Measurements from ENCODE around the gene IRAK1. TPM values are rescaled to one million over a fixed set of nuclear protein-coding genes. Genes with fewer than 3 reads are reported as not detected.

Gene IRAK1
- total and polyA plus RNA-seq, 2 of the 13 experiments (the other 11 are each of a cell fraction or from before 2014, with no cell fraction given), result 57.7 to 77.3 TPM

DNA sequence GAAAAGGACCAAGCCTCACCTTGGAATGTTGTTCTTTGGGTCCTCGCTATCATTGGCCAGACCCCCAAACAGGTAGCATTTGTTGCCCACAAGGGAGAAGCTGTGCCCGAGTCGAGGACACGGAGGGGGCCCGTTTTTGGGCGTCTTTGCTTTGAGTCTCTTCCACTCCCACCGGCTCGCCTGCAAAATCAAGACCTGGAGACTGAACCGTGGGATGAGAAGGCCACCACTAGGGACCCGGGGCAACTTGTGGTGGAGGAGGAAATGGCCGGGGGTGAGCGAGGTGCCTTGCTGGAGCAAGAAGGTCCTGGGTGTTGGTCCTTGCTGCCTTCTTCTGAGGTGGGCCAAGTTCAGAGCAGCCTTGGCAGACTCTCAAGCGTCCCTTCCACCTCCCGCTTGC lies 55.6 kb downstream of the IRAK1 start (continued):
- TF ChIP-seq, protein P1, sequence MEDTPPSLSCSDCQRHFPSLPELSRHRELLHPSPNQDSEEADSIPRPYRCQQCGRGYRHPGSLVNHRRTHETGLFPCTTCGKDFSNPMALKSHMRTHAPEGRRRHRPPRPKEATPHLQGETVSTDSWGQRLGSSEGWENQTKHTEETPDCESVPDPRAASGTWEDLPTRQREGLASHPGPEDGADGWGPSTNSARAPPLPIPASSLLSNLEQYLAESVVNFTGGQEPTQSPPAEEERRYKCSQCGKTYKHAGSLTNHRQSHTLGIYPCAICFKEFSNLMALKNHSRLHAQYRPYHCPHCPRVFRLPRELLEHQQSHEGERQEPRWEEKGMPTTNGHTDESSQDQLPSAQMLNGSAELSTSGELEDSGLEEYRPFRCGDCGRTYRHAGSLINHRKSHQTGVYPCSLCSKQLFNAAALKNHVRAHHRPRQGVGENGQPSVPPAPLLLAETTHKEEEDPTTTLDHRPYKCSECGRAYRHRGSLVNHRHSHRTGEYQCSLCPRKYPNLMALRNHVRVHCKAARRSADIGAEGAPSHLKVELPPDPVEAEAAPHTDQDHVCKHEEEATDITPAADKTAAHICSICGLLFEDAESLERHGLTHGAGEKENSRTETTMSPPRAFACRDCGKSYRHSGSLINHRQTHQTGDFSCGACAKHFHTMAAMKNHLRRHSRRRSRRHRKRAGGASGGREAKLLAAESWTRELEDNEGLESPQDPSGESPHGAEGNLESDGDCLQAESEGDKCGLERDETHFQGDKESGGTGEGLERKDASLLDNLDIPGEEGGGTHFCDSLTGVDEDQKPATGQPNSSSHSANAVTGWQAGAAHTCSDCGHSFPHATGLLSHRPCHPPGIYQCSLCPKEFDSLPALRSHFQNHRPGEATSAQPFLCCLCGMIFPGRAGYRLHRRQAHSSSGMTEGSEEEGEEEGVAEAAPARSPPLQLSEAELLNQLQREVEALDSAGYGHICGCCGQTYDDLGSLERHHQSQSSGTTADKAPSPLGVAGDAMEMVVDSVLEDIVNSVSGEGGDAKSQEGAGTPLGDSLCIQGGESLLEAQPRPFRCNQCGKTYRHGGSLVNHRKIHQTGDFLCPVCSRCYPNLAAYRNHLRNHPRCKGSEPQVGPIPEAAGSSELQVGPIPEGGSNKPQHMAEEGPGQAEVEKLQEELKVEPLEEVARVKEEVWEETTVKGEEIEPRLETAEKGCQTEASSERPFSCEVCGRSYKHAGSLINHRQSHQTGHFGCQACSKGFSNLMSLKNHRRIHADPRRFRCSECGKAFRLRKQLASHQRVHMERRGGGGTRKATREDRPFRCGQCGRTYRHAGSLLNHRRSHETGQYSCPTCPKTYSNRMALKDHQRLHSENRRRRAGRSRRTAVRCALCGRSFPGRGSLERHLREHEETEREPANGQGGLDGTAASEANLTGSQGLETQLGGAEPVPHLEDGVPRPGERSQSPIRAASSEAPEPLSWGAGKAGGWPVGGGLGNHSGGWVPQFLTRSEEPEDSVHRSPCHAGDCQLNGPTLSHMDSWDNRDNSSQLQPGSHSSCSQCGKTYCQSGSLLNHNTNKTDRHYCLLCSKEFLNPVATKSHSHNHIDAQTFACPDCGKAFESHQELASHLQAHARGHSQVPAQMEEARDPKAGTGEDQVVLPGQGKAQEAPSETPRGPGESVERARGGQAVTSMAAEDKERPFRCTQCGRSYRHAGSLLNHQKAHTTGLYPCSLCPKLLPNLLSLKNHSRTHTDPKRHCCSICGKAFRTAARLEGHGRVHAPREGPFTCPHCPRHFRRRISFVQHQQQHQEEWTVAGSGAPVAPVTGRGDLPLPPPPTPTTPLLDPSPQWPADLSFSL (CRISPR knock-in tag; IDR thresholded peaks at IDR 0.05), result no peak

DNA sequence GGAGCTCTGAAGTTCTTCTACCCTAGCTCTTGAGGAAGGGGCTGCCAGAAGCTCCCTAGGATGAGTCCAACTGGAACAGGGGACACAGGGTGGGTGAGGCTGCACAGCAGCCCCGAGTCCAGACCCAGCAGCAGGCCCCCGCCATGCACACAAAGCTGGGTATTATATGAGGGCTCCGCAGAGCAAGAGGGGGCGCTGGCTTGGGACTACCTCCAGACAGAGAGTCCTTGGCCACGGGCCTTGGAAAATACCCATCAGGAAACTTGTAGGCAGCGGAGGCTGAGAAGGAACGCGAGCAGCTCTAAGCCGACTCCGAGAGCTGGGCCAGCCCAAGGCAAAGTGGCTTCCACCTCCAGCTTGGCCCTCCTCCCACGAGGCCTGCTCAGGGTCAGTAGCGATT lies 56.2 kb downstream of the IRAK1 start:
- CTCF ChIA-PET (ENCODE audit: low intra/inter-chr PET ratio, low total read pairs), result no interaction called here
- Histone ChIP-seq H3K79me2 (ENCODE audit: insufficient read depth, low read length) (peaks cover 50% of the 10 kb centered on the region), H3K36me3 (replicated peaks in 1 of 2; ENCODE audit: control insufficient read depth in 1 of 2, insufficient read depth in 2 of 2, low read length in 2 of 2) (peaks cover 17 to 63% of the 10 kb centered on the region in 2 experiments; a peak in 4 of 5 replicates), H4K20me1 (ENCODE audit: insufficient read depth, low read length) (peaks cover 37% of the 10 kb centered on the region), H3K4me2 (ENCODE audit: low read depth, low read length) (no peak overlapping the region), H3K27me3 (ENCODE audit: control insufficient read depth in 1 of 2, insufficient read depth in 2 of 2, low read length in 2 of 2) (no peaks in the 10 kb centered on the region), H3K27ac (ENCODE audit: extremely low read length, insufficient read depth, low read length) (no peak overlapping the region), H3K4me3 (replicated peaks in 1 of 3; ENCODE audit: insufficient read depth in 1 of 3, low read depth in 2 of 3, low read length in 3 of 3) (no peak overlapping the region), H3K9ac (ENCODE audit: insufficient read depth, low read depth, low read length) (no peak overlapping the region), H3K9me3 (ENCODE audit: low read length) (no peaks in the 10 kb centered on the region), H2AFZ (ENCODE audit: low read length) (no peak overlapping the region), H3K4me1 (ENCODE audit: insufficient read depth, low read length) (peaks cover 25% of the 10 kb centered on the region)
- no peak for ATAC-seq
- in situ Hi-C loops (cut with HindIII; ENCODE audit: extremely low pct_ligation_motif_present, low pct_unique_long_range_greater_than_20kb) (no loop called here), intact Hi-C loops (cut with micrococcal nuclease; ENCODE audit: unreplicated experiment) (no loop called here)
- WGBS (ENCODE audit: low lambda C conversion rate), result no CpG with 5 or more reads among the region's 12 CpGs
- no peak for FAIRE-seq
- POLR2A ChIA-PET, result no interaction called here
- BruUV-seq (replicated peaks), result no TSS peak
- DNase-seq (ENCODE audit: low spot score), result no peak
- no peak for TF ChIP-seq NR2C2 (CRISPR knock-in tag; IDR thresholded peaks at IDR 0.05; ENCODE audit: borderline replicate concordance)
- TF ChIP-seq FIP1L1 (IDR thresholded peaks at IDR 0.05; ENCODE audit: borderline replicate concordance, insufficient read depth, low read depth, low read length), result no peak
- TF ChIP-seq, protein P2, sequence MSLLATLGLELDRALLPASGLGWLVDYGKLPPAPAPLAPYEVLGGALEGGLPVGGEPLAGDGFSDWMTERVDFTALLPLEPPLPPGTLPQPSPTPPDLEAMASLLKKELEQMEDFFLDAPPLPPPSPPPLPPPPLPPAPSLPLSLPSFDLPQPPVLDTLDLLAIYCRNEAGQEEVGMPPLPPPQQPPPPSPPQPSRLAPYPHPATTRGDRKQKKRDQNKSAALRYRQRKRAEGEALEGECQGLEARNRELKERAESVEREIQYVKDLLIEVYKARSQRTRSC (CRISPR knock-in tag; IDR thresholded peaks at IDR 0.05; ENCODE audit: low read depth), result no peak
- no peak for TF ChIP-seq RFX3 (CRISPR knock-in tag; IDR thresholded peaks at IDR 0.05)
- TF ChIP-seq BRD4 (CRISPR knock-in tag; IDR thresholded peaks at IDR 0.05), result no peak
- TF ChIP-seq, protein P3, sequence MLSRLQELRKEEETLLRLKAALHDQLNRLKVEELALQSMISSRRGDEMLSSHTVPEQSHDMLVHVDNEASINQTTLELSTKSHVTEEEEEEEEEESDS (CRISPR knock-in tag; IDR thresholded peaks at IDR 0.05; ENCODE audit: borderline replicate concordance), result no peak
- TF ChIP-seq, protein P4, sequence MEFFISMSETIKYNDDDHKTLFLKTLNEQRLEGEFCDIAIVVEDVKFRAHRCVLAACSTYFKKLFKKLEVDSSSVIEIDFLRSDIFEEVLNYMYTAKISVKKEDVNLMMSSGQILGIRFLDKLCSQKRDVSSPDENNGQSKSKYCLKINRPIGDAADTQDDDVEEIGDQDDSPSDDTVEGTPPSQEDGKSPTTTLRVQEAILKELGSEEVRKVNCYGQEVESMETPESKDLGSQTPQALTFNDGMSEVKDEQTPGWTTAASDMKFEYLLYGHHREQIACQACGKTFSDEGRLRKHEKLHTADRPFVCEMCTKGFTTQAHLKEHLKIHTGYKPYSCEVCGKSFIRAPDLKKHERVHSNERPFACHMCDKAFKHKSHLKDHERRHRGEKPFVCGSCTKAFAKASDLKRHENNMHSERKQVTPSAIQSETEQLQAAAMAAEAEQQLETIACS (CRISPR knock-in tag; IDR thresholded peaks at IDR 0.05), result no peak
- TF ChIP-seq, protein P5, sequence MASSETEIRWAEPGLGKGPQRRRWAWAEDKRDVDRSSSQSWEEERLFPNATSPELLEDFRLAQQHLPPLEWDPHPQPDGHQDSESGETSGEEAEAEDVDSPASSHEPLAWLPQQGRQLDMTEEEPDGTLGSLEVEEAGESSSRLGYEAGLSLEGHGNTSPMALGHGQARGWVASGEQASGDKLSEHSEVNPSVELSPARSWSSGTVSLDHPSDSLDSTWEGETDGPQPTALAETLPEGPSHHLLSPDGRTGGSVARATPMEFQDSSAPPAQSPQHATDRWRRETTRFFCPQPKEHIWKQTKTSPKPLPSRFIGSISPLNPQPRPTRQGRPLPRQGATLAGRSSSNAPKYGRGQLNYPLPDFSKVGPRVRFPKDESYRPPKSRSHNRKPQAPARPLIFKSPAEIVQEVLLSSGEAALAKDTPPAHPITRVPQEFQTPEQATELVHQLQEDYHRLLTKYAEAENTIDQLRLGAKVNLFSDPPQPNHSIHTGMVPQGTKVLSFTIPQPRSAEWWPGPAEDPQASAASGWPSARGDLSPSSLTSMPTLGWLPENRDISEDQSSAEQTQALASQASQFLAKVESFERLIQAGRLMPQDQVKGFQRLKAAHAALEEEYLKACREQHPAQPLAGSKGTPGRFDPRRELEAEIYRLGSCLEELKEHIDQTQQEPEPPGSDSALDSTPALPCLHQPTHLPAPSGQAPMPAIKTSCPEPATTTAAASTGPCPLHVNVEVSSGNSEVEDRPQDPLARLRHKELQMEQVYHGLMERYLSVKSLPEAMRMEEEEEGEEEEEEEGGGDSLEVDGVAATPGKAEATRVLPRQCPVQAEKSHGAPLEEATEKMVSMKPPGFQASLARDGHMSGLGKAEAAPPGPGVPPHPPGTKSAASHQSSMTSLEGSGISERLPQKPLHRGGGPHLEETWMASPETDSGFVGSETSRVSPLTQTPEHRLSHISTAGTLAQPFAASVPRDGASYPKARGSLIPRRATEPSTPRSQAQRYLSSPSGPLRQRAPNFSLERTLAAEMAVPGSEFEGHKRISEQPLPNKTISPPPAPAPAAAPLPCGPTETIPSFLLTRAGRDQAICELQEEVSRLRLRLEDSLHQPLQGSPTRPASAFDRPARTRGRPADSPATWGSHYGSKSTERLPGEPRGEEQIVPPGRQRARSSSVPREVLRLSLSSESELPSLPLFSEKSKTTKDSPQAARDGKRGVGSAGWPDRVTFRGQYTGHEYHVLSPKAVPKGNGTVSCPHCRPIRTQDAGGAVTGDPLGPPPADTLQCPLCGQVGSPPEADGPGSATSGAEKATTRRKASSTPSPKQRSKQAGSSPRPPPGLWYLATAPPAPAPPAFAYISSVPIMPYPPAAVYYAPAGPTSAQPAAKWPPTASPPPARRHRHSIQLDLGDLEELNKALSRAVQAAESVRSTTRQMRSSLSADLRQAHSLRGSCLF (CRISPR knock-in tag; IDR thresholded peaks at IDR 0.05; ENCODE audit: borderline replicate concordance), result no peak

Data from HepG2 (cell line).